GM19328 (cell line): ENCODE results near the gene PITRM1.
"Not testable (repeated sequence)": the region's sequence is repeated elsewhere in the genome, so short reads cannot be mapped to it uniquely, and the experiment has no call there.

Experiments used
- ATAC-seq: cut with Tn5 transposase; IDR thresholded peaks from one replicate; pipeline ENCODE4 v1.9.1; 2021; ENCODE audit warnings: mild to moderate bottlenecking, moderate library complexity; ENCODE audit not compliant: unreplicated experiment

PITRM1 gene

DNA sequence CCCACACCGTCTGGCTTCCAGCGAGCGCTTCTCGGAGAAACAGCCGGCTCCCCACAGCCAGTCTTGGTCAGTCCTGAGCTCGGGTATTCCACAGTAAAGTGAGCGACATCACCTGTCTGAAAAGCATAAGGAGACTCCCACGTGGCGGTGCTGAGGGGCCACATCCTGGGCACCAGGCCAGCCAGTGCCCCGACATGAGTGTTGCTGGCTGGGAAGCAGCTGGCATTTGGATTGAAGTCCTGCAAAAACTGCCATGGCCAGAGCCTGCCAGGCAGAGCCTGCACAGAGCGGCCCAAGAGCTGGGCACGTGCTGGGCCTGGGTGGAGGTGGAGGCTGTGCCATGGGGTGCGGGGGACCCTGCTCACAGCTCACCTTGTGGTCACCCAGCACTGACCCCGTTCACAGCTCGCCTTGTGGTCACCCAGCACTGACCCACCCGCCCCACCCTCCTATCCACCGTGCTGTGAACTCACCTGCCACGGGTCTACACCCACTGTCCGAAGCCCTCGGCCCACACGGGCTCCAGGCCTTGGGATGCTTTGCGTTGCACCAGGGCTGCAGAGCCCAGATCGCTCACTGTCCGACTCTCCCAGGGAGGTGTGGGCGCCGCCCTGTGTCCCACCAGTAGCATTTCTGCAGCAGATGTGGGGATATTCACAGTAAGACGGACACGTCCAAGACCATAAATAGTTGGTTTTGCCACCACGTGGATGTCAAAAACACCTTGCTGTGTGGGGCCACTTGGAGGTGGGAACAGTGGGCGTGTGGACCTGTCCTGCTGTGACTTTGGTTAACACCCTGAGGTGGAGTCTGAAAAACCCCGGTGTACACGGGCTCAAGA lies 48.8 kb downstream of the PITRM1 start:
- no peak for ATAC-seq

DNA sequence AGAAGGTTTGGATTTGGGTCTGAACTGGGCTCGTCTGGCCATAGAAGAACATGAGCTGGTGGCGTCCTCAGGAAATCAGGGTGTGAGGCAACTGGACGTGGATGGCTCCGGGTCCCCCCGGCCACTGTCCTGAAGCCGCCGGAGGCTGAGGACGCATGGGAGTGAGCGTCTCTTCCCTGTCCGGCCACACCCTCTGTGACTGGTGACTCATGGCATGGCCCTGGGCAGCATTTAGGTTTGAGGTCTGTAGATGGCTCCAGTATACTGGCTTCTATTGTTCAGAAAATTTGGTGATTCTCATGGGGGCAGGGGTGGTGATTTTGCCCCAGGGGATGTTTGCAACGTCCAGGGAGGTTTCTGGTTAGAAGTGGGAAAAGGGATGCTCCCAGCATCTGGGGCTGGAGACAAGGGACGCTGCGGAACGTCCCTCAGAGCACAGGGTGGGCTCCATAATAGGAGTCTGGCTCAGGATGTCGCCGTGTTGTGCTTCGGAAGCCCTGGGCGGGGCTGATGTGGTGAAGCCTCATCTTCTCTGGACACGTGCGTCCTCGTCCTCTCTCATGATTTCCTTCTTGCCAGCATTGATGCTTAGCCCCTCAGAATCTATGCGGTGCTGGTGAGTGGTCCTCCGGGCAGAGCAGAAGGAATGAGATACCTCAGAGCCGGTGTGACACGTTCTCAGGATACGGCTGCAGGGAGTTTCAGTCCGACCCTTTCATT lies 49.9 kb downstream of the PITRM1 start:
- ATAC-seq, result no peak

DNA sequence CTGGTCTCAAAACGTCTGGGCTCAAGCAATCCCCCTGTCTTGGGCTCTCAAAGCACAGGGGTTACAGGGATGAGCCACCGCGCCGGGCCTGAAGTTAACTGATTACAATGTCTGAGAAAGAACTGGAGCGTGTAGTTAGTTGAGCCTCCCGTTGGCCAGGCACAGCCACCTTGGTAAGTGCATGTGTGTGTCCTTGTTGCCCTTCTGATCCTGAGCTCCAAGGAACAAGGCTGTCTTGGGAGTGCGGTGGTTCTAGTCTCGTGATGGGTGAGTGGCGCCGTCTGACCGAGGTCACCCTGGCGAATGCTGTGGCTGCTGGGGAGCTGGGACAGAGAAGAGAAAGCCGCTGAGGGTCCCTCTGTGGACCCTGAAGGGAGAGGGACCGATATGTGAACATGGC lies 50.5 kb downstream of the PITRM1 start:
- no peak for ATAC-seq

DNA sequence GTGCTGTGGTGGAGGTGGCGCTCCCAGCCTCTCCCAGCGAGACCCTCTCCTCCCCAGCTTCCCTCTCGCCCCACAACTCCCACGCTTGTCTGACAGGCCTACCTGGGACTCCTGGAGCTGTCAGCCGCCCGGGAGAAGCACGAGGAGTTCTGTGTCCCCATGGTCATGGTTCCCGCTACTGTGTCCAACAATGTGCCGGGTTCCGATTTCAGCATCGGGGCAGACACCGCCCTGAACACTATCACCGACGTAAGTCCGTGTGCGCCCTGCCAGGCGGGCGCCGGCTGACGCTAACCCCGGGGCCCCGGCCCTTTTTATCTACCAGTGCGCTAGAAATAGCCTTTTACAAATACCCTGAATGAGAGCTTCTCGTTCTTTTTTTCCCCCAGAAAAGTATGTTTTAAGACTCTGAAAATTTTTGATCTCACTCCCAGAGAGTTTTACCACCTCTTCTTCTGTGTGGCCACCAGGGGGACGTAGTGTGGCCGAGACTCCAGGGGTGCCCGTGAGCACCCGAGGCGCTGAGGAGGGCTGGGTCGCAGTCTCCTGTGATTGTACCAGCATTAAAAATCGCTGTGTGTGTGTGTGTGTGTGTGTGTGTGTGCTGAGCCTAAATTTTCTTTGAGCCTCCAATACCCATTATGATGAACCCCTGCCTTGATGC lies 52.7 kb downstream of the PITRM1 start:
- no peak for ATAC-seq

DNA sequence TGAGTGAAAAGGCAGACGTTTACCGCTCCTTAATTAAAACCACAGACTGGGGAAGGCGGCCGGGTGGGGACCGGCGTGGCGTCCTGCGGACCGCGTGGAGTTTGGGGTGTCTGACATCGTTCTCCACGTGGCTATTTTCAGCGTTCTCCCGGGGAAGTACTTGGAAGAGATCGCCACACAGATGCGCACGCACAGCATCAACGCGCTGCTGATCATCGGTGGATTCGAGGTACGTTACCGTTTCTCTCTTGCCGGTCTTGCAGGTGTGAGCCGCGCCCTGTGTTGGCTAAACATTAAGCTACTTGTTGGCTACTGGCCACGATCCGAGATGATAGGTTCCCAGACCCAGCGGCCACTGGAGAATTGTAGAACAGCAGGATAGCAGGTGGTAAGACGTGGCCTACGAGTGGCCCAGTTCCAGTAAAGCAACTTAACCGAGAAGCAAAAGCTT lies 53.9 kb downstream of the PITRM1 start:
- ATAC-seq, result no peak

DNA sequence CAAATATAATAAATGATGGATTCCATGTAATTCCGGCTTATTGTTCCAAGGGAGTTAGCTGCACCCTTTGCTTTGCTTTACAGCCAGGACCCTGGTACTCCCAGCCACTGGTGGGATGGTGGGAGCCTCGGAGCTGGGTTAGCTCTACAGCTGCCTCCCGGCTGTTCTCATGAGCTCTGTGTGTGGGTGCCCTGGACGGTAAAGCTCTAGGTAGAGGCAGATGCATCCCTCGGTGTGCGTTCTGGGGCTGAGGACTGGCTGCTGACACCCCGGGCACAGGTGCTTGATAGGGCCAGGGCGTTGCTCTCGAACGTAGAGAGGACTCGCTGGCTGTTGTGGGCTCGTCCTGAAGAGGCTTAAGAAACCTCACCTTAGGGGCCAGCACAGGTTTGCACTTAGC lies 55.1 kb downstream of the PITRM1 start:
- no peak for ATAC-seq

DNA sequence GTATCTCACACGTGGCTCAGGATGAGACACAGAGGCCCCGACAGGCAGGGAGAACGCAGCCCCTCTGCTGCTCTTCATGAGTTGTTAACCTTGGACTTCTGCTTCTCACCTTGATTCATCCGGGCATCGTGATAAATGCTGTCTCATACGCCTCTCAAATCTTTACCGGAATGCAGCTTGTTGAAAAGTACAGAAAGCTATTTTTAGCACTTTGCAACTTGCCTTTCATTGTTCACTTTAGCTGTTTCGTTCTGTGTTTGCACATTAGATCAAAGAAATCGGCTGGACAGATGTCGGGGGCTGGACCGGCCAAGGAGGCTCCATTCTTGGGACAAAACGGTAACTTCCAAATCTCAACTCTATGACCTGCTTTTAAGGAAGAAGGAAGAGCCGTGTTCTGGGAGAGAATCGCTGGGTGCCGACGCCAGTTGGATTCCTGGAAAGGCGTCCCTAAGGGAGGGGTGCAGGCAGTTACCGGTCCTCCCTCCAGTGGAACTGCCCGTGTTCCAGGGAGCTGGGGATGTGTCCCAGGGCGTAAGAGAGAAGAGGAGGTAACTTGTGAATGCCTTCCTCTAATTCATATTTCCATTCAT lies 56.0 kb downstream of the PITRM1 start:
- no peak for ATAC-seq

DNA sequence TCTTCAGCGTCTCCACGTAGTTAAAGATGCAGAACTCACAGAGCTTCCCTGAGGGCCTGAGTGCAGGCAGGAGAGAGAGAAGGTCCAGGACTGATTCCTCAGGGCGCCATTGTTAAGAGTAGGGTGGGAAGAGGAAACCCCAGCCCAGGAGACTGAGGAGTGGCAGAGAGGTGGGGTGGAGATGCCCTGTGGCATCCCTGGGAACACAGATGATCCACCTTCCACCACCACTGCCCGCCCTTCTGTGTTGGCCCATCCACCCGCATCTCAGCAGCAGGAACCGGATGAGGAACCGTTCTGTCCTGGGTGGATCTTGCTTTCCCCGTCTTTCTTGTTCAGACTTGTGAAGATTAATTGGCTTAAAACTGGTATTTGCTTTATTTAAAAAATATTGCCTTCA lies 56.9 kb downstream of the PITRM1 start:
- ATAC-seq, result no peak

DNA sequence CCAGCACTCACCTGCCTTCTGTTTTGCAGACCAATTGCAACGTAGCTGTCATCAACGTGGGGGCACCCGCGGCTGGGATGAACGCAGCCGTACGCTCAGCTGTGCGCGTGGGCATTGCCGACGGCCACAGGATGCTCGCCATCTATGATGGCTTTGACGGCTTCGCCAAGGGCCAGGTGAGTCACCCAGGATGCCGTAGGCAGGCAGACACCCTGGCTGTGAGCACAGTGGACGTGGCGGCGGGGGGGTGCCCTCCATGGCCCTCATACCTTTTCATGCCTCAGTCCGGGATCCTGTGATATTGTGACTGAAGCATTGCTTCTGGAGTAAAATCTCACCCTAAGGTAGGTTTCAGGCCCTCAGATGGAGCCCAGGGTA lies 59.2 kb downstream of the PITRM1 start:
- ATAC-seq, result no peak

DNA sequence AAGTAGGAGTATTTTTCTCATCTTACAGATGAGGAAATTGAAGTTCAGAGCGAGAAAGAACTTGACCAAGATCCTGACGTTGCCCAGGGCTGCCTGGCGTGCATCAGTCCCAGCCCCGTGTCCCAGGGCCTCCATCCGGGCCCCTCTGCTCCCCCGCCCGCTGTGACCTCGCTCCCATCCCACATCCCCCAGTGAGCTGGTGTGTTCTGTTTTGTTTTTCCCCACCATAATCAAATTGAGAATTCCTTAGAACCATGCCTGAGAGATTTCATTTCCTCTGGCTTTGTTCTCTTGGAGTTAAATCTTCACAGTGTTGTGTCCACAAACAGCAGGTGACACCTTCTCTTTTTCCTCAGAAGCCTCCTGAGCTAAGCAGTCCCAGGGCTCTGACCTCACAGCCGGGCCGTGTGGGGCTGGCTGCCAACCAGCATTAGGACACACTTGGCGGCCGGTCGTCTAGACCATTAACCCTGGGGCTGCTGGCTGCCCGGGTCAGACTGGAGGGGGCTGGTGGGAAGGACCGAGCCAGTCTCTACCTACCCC lies 60.9 kb downstream of the PITRM1 start:
- ATAC-seq, result no peak

DNA sequence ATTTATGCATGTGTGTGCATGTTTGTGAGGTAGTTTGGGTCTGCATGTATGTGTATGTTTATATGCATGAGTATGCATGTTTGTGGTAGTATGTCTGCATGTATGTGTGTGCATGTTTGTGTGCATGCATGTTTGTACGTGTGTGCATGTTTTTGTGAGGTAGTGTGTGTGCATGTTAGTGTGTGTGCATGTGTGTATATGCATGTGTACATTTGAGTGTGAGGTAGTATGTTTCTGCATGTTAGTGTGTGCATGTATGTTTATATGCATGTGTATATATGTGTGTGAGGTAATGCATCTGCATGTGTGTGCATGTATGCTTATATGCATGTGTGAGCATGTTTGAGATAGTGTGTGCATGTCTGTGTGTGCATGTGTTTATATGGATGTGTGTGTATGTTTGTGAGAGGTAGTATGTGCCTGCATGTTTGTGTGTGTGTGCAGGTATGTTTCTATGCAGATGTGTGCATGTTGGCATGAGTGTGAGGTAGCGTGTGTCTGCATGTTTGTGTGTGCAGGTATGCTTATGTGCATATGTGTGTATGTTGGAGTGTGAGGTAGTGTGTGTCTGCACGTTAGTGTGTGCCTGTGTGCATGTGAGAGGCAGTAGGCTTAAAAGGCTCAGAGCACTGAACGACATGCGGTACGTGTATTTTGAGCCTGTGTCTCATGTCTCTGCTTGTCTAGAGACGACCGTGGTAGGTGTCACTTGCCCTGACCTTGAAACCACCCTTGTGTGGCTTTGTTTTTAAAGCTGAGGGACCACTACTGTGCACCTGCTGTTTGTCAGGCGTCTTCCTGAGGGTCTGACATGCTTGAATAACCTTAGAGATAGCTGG lies 61.6 kb downstream of the PITRM1 start:
- ATAC-seq, result no peak

DNA sequence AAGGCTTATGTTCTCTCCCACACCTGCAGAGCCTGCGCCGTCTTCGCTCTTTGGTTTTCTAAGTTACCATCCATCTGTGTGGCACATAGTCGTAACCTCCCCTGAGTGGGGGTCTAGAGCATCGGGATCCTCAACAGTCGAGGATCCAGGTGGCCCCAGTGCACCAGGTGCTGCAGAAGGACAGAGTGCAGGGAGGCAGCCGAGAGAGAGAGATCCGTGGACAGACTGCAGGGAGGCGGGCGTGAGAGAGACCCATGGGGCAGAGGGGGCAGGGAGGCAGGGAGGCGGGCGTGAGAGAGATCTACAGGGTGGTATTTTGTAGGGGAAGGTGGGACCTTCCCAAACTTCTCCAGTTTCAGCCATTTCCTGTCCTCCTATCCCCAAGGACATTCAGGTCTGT lies 62.9 kb downstream of the PITRM1 start:
- no peak for ATAC-seq

DNA sequence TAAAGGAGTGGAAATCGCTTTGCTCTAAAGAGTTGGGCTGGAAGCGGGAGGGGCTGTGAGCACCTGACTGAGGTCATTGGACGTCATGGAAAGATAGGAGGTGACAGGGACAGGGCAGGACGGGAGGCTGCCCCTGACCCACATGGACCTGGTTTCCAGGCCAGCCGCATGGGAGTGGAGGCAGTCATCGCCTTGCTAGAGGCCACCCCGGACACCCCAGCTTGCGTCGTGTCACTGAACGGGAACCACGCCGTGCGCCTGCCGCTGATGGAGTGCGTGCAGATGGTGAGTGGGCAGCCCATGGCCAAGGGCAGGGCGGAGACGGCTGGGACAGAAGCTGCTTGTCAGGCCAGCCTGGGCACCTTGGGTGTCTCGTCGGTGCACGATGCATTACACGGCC lies 63.4 kb downstream of the PITRM1 start:
- no peak for ATAC-seq

DNA sequence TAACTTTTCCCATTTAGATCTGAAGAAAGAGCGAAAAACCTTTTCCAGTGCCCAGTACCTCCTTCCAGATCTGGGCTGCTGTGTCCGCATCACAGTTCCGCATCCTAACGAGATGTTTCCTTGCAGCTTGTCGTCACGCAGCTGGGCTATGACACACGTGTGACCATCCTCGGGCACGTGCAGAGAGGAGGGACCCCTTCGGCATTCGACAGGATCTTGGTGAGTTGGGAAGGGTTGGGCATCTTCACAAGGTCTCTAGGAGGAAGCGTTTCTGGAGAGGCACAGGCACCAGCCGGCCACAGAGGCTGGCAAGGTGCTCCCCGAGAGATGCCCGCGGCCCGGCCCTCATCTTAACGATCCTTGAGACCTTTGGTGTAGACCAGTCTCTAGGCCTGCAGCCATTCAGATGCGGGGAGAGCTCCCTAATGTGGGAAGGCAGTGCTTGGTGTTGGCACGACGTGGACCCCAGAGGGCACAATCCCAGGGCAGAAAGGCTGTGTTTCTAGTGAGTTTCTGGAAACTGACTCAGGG lies 63.9 kb downstream of the PITRM1 start:
- no peak for ATAC-seq

DNA sequence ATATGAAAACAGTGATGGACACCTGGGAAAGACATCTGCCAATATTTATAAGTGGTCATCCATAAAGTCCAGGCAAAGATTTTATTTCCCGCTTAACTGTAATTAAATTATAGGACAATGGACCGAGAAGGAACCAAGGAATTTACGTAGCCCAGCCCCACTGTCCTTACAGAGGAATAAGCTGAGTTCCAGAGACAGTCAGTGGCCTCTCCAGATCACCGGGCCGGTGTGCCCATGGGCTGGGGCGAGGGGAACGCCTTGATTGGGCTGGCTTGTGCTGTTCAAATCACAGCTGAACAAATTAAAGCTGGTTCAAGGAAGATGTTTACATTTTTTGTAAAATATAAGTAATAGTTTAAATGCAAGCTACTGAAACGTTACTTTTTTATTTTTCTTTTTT lies 64.5 kb downstream of the PITRM1 start:
- no peak for ATAC-seq

DNA sequence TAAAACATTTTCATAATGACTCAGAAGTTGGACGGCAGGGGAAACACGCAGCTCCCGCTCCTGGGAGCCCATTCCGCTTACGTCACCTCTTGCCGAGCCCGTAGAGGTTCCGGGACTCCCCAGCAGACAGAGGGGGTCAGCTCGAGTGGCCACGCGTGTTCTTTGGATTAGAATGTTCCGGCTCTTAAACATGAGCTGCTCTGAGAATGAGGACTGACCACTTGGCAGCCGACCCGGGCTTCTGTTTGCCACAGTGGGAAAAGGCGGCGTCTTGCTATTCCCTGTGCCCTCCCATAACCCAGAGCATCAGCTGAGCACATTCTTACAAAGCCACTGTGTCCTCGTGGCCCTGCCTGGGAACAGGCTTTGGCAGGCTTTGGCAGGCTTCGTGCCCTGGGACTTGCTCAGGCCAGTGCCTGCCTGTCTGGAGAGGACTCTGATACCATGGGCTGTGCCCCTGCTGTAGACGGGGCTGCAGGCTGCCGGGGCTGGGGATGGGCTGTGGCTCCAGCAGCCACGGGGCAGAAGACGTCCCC lies 65.1 kb downstream of the PITRM1 start:
- no peak for ATAC-seq

DNA sequence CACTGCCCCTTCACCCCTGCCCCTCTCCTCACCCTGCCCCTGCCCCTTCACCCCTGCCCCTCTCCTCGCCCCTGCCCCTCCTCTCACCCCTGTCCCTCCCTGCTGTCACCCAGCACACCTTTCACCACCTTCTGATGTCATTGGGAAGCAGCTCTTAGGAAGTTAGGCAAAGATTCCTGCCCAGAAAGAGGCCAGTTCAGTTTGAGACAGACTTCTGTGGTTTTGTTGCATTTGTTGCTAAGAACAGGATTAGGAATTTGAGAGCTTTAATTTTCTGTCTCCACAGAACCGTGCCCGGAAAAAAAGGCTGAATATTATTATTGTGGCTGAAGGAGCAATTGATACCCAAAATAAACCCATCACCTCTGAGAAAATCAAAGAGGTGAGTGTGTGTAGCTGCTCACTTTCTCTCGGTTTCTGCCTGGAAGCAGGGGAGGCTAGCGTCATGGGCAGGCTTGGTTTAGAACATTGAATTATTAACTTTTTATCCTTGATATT lies 65.6 kb downstream of the PITRM1 start:
- no peak for ATAC-seq

DNA sequence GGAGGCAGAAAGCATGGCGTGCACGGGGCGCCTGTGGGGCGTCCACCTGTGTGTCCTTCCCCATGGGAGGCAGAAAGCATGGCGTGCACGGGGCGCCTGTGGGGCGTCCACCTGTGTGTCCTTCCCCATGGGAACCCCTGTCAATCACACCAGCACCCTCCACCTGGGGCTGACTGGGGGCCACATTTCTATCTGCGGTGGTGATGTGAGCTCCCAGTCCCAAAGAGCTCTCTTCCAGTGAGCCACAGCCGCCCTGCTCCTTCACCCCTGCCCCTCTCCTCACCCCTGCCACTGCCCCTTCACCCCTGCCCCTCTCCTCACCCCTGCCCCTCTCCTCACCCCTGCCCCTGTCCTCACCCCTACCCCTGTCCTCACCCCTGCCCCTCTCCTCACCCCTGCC lies 66.3 kb downstream of the PITRM1 start:
- not testable (repeated sequence) for ATAC-seq

DNA sequence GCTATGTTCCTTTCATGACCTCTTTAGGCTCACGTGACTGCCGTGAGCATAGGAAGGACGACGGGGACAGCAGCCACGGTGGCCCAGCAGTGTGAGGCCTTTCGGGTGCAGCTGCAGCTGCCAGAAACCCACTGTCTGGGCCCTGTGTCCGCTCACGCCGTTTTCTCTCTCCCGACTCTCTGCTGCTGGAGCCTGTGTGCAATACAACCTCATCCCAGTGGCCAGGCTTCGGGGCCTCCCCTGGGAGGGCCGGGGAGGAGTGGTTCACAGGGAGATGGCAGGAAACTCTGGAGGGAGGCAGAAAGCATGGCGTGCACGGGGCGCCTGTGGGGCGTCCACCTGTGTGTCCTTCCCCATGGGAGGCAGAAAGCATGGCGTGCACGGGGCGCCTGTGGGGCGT lies 66.7 kb downstream of the PITRM1 start:
- ATAC-seq, result no peak

DNA sequence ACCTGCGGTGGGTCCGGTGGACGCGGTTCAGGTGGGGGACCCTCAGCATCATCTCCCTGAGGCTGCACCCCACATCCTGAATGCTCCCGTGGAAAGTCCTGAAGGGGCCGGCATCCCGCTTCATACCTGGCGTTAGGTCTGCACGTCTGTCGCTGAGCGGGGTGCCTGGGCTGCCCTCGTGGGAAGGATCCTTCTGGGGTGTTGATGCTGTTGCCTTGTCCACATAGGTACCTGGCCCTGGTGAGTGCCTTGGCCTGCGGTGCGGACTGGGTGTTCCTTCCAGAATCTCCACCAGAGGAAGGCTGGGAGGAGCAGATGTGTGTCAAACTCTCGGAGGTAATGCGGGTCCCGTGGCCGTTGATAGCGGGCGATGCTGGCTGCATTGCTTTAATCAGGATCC lies 67.4 kb downstream of the PITRM1 start:
- no peak for ATAC-seq
